SK-N-MC (cell line): Measurements from ENCODE around the gene CGNL1.

Experiments used
- EZH2 ChIP-seq: fragments of 200-600 bp; sonication (generic); IDR thresholded peaks from one replicate; pipeline ENCODE4 v1.6.1; 2017; ENCODE audit warnings: antibody characterized with exemption
- FOXP2 ChIP-seq: optimal IDR thresholded peaks from 2 replicates; pipeline ENCODE3; 2011; ENCODE audit warnings: mild to moderate bottlenecking, moderate library complexity; ENCODE audit not compliant: insufficient read depth; ENCODE audit errors: extremely low read length, control extremely low read depth
- POLR2AphosphoS5 ChIP-seq: IDR thresholded peaks from 2 replicates; pipeline ENCODE4 v1.6.1; 2012; ENCODE audit warnings: mild to moderate bottlenecking, low read depth, low read length, borderline replicate concordance

DNA sequence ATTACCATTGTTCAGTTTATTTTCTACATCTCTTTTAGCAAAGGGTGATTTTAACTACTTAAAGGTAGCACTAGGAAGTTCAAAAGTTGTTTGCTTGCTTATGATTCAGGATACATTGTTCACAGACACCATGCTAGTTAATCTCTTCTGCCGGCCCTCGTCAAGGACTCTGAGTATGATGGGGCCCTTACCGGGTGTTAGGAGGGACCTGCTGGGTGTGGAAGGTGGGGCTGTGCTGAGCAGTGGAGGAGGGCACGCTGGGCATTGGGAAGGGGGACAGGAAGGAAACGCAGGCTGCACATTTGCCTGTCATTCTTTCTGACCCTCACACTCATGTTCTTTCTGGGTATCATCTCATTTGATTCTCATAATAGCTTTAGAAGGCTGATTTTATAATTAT is 150.3 kb downstream of the CGNL1 start:
- TF ChIP-seq EZH2 (no peak), POLR2AphosphoS5 (no peak), FOXP2 (no peak)
